HG03469 (cell line): ENCODE data around the gene MARCHF6.
"Not testable (repeated sequence)": the region's sequence is repeated elsewhere in the genome, so short reads cannot be mapped to it uniquely, and the experiment has no call there.

Experiments
- ATAC-seq: cut with Tn5 transposase; IDR thresholded peaks from one replicate; pipeline ENCODE4 v1.9.1; 2021; ENCODE audit warnings: mild to moderate bottlenecking, moderate library complexity, moderate number of reproducible peaks; ENCODE audit not compliant: unreplicated experiment

MARCHF6 gene

DNA sequence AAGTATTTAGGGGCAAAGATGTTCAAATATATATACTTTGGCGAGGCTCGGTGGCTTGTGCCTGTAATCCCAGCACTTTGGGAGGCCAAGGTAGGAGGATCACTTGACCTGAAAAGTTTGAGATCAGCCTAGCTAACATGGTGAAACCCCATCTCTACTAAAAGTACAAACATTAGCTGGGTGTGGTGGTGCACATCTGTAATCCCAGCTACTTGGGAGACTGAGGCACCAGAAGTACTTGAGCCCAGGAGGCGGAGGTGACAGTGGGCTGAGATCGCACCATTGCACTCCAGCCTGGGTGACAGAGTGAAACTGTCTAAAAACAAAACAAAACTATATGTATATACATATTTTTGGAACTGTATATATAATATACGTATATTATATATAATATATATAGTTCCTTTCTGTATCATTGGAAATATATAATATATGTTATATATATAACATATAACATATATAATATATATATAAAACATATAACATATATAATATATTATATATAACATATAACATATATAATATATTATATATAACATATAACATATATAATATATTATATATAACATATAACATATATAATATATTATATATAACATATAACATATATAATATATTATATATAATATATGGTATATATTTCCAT lies 8.9 kb upstream of the MARCHF6 start:
- not testable (repeated sequence) for ATAC-seq

DNA sequence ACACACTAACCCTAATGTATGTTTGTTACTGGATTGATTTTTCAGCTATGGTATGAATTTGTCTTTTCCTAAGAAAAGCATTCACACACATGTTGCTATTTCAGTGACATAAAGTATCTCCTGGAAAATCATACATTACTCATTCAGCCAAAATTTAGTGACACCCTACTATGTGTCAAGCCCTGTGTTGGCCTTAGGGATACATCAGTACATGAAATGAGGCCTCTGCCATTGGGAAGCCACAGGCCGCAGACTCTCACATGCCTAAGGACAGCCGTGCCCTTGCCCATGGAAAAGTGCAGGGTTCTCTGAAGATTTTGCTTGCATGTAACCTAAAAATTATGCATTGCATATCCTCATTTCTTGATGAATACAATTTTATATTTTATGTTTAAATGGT lies 5.2 kb upstream of the MARCHF6 start:
- no peak for ATAC-seq

DNA sequence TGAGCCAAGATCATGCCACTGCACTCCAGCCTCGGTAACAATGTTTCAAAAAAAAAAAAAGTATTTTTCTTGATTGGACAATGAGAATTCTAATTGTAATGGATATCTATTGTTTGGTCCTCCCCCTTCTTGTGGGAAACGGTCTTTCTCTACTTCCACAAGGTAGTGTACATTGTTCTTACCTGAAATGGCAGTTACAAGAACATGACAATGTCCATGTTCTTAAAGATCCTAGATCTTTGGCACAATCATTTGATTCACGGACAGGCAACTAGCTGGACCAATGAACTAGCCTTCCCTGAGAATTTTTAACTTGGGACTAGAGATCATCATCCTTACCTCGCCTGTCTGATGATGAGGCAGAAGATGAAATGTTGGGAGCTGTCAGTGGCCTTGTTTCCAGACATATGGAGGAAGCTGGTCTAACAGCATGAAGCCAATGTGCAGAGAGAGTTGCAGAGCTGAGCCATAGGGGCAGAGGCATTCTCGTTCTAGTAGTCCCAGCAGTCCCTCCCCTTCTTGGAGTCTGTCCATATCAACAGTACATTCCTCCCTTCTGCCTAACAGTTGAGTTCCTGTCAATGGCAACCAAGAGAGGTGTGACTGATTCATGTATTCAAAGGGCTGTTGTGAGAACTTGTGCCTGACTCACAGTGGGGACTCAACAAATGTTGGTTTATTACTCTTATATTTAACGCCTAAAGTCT lies 2.1 kb upstream of the MARCHF6 start:
- no peak for ATAC-seq

DNA sequence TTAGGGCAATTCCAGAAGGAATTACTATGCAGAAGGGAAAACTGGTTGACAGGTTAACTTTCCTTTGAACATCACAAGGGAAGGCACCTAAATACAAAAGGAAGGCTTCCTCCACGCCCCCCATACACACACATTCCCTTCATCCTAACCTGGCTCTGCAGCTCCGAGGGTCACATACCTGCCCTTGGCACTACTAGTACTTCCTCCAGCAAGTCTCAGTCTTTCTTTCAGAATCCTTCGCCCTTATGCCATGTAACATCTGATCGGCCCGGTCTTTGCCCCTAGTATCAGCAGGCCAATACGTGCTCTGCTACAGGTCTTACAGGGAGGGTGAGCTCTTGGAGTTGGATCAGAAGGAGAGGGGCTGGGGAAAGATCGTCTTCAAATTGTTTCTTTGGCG lies 1.6 kb upstream of the MARCHF6 start:
- ATAC-seq, result no peak

DNA sequence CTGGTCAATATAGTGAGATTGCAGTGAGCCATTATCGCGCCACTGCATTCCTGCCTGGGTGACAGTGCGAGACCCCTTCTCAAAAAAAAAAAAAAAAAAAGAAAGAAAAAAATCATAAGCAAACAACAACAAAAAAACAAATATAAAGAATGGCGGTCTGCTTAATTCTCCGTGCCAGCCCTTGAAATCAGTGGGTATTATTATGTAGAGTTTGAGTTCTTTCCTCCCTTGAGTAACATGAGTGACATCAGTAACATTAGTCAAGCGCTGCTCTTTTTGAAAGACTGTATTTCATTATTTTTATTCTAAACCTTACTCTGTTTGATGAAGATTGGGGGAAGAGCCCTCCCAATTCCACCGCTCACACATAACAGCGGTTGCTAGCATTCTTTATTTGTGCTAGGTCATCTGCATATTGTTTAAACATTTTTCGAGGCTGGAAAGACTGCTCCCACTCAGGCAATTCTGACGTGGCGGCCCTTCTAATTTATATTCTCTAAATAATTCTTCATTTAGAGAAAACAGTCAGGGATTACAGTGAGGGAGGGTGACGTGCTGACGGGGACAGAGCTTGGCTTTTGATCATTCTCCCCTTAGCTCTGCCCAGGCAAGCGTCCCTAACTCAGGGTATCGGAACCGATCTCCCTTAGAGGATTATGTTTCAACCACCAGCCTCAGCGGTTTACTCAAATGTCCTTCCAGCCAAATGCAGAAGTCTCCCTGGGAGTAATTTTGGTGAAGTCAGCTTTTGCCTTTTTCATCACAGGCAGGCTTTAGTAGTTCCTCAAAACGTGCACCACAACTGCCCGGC lies 860 bp upstream of the MARCHF6 start:
- ATAC-seq, result peak; percentile 12

DNA sequence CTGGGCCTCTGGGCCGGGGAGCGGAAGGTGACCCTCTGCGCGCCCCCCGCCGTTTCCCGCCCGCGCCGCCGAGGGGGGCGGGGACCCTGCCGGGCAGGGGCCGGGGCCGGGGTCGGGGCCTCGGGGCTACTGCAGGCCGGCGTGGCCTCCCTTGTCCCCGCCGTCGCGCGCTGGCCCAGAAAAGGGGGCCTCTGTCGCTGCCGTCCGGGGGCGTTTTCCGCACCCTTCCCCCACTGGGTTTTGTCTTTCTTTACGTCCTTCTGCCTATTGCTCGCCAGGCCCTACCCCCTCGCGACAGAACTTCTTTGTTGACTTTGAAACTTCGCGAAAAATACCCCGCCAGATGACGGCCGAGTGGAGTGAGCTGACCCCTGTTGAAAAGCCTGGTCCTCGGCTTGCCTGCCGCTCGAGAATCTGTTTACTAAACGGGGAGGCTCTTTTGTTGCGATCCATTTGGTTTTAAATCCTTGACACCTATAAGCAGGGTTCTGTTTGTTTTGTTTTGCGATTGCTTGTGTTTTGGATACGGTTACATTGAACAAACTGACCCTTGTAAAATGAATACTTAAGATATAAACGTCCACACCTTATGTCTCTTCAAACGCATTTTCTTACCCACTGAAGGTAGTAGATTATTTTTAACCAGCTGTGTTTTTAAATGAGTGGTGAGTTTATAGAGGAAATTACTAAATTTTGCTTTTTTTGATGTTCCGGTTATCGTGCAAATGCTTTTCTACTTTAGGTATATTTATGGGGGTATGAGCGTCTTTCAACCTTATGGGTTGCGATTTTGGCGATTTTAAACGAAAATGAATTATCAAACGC lies 765 bp downstream of the MARCHF6 start:
- no peak for ATAC-seq

DNA sequence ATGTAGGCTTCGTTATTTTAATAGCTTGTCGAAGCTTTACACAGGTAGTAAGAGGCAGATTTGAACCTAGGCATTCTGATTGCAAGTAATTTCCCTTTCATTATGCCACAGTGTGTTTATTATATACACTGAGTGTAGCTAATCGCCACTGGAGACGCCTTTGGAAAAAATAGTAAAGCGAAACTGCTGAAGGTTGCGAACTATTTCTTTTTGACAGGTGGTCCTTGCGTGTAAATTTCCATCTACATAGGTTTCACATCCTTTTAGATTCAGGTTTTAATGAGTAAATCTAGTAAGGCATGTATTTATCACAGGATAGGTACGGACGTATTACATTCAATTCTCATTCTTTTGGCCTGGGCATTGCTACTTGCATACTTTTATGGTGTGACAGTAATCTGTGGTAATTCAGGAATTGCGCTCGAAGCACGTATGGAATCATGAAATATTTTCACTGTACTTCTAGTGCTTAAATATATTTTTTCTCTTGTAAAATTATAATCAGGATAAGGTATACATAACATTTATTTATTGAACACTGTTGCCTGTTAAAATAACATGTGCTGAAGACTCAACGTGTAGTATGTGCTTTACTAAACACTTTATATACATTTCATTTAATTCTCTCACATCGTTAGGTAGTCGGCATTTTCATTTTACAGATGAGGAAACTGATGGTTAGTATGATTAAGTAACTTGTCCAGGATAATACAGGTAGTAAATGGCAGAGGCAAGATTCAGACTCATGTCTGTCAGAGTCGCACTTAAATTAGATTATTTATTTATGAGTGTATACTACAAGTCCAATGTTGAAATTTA lies 1.8 kb downstream of the MARCHF6 start:
- ATAC-seq, result no peak

DNA sequence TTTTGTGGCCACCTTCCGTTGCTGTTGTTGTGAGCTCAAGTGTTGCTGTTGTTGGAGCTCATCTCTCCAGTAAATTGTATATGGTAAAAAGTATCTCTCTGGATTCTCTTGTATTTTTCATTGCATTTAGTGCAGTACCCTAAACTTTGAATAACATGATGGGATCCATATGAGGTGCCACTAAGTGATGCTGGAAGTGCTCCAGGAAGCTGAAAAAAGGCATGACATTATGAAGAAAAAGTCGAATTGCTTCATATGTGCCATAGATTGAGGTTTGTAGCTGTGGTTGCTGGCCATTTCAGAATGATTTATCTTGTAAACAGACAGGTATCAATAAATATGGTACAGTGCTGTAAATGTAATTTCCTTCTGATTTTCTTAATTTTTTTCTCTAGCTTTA lies 5.5 kb downstream of the MARCHF6 start:
- ATAC-seq, result no peak

DNA sequence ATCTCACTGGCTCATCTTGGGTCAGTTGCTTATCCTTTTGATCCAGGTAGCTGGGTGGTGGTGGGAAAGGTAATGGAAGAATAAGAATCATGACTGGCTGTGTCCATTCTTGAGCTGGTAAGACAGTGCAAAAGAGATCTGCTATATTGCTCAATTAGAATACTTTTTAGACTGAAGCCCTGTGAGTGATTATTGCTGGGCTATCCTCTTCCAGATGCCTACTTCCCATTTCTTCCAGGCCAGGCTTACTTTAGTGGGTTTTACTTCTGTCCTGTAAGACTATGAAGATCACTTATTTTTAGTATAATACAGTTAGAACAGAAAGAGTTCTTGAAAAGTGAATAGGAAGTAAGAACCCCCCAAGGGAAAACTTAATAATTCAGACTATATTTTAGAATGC lies 7.2 kb downstream of the MARCHF6 start:
- no peak for ATAC-seq

DNA sequence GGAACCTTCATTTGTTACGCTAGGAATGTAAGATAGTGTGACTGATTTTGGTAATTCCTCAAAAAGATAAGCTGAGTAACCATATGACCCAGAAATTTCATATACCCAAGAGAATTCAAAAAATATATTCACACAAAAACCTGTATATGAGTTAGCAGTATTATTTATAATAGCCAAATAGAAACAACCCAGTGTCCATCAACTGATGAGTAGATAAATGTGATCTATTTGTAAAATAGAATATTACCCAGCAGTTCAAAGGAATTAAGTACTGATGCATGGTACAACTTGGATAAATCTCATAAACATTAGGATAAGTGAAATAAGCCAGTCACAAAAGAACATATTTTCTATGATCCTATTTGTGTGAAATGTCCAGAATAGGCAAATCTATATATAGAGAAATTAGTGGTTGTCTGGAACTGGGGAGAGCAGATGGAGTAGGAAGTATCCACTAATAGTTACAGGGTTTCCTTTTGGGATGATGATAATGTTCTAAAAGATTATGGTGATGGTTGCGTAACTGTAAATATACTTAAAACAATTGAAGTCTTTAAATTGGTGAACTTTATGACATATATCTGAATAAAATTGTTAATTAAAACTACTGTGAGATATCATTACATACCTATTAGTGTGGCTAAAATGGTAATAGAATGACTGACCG lies 10.2 kb downstream of the MARCHF6 start:
- no peak for ATAC-seq

DNA sequence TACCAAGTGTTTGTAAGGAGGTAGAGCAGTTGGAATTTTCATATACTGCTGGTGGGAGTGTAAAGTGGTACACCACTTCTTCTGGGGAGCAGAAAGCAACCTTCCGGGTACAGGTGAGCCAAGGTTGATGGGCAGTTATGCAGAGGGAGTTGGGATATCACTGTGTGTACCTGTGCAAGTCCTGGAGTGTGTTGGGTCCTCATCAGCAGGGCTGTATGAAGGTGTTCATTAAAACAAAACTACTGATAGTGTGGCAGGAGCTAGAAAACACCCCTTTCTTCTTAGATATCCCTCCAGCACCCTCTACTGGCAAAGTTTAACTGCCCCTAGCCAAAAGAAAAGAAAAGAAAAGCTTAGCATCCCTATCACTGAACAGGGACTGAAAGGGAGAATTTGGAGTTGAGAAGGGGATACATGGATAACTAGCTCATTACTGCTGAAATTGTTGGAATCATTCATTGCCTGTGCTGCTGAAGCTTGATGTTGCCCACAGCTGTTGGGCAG lies 10.7 kb downstream of the MARCHF6 start:
- no peak for ATAC-seq

DNA sequence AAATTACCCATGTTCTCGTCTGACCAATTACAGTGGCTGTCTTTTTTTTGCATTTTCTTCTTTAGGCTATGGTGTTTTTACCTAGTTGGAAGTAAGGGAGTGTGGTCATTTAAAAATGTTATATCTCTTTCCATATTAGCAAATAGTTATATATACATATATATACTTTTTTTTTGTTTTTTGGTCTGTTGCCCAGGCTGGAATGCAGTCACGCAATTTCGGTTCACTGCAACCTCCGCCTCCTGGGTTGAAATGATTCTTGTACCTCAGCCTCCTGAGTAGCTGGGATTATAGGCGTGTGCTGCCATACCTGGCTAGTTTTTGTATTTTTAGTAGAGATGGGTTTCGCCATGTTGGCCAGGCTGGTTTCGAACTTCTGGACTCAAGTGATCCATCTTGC lies 12.3 kb downstream of the MARCHF6 start:
- no peak for ATAC-seq

DNA sequence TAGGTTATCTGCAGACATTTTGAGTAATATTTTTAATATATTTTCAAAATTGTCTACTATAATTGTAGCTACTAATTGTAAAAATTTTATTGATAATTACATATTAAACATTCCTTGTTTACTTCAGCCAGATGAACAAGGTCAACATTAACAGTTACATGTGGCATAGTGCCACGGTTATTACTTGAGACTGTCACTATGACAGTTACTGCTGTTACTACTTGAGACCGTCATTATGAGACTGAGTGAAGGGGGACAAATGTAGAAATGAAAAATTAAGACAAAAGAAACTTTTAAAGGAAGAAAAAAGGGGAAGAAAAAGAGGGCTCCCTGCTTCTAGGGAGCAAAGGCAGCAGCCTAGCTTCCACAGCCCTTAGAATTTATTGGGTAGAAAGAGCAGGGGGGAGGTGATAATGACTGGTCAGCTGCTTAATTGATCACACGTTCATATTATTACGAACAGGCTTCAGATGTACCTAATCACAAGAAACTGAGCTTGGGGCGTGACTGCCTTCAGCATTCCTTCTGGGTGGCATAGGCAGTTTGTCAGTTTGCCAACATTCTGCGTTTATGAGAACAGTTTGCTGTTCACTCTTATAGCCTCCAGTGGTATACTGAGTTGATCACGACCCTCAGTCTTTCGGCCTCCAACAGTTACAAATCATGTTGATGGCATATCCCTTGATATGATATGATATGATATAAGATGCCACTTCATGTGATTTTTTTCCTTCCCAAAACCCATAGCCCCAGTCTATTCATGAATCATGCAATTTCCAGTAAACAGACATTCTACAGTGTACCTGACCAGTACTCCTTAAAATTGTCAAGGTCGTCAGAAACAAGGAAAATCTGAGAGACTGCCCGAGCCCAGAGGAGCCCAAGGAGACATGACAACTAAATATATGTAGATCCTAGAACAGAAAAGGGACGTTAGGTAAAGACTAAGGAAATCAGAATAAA lies 13.1 kb downstream of the MARCHF6 start:
- ATAC-seq, result no peak

DNA sequence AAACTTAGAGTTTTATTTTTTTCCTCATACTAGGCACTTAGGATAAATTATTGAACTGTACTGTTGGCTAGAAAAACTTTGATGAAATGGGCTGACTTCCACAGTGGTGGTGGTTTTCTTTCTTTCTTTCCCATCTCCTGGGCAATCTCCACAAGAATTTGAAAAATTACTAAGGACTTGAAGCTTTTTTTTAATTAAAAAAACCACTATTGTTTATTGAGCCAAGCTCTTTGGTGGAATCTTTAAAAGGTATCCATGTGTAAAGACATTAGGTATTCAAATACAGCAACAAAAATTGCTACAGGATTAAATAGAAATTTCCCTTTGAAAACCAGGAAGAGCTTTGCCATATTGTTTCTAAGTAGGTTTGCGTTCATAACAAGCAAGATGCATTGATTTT lies 14.1 kb downstream of the MARCHF6 start:
- ATAC-seq, result no peak

DNA sequence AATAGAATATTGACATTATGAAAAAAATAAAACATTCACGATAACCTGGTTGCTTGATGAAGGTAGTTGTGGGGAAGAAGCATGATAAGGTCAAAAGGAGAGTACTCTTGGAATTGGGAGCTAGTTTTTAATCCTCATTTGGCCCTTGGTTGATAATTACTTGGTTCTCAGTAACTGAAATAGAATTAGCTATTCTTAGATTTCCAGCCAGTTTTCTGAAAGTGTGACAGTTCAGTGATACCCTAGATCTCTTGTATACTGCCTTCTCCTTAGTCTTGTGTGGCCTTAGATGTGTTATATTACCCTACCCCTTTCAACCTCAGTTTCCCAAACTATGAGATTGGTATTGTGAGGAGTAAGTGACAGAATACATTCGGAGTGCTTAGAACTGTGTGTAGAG lies 17.4 kb downstream of the MARCHF6 start:
- no peak for ATAC-seq

DNA sequence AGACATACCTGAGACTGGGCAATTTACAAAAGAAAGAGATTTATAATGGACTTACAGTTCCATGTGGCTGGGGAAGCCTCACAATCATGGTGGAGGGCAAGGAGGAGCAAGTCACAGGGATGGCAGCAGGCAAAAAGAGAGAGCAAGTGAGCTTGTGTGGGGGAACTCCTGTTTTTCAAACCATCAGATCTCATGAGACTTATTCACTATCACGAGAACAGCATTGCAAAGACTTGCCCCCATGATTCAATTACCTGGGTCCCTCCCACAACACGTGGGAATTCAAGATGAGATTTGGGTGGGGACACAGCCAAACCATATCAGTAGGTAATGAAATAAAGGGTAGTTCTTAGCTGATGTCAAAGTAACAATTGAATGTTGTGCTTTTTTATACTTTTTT lies 17.9 kb downstream of the MARCHF6 start:
- not testable (repeated sequence) for ATAC-seq

DNA sequence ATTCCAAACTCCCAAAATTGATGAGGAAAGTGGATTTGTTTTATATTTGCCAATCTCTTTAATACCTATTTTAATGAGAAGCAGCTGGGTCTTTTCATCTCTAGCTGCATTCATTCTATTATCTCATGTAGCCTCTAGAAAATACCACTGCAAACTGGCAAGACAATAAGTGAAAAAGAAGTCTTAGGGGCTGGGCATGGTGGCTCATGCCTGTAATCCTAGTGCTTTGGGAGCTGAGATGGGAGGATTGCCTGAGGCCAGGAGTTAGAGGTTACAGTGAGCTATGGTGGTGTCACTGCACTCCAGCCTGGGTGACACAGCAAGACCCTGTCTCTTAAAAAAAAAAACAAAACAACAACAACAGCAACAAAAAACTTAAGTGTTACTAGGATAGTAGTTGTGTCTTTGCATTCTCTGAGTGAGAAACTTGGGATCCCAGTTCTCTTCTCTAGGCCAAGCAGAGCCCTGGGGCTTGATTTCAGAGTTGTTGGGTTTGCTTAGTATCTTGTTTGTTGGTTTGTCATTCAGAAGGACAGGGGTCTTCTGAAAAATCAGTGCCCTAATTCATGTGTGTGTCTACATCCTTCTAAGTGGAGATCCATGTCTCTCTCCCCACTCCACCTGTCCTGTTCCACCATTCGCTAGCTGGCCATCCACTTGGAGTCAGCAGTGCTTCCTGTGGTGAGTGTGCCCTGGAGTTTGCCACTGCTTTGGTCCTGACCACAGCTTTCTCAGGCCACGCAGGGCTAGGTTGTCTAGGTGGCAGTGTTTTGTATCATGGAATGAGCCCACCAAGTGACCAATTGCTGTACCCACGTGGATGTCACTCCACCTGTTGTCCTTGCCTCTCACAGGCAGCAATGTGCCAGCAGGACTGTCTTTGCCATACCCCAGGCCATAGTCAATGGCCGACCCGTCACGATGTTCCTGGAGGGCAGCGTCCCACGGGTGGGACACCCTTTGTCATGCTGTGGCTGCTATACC lies 19.5 kb downstream of the MARCHF6 start:
- no peak for ATAC-seq
